Brain microvascular endothelial cell (primary cell): ENCODE results near the gene PIP4K2A.
A peak's percentile ranks its signal among the peaks of the same experiment; 100 is the strongest.

Experiments
- DNase-seq: peaks from one replicate; pipeline ENCODE4 v3.0.0-alpha.2; 2020
- H3K27ac ChIP-seq: fragments of 250-450 bp; sonication (Bioruptor Pico); 2 replicates; pipeline ENCODE4 v1.5.1; 2020; ENCODE audit warnings: mild to moderate bottlenecking, moderate library complexity
- H3K27me3 ChIP-seq: fragments of 250-450 bp; sonication (Bioruptor Pico); replicated peaks from 2 replicates; pipeline ENCODE4 v1.5.1; 2020; ENCODE audit warnings: mild to moderate bottlenecking
- H3K36me3 ChIP-seq: fragments of 250-450 bp; sonication (Bioruptor Pico); replicated peaks from 2 replicates; pipeline ENCODE4 v1.5.1; 2020; ENCODE audit warnings: mild to moderate bottlenecking
- H3K4me3 ChIP-seq: 2 replicates; pipeline ENCODE4 v1.5.1; 2011; ENCODE audit warnings: low read depth, mild to moderate bottlenecking, control low read depth, low read length, moderate library complexity
- CTCF ChIP-seq: IDR thresholded peaks from 2 replicates; pipeline ENCODE4 v1.5.1; 2011; ENCODE audit warnings: low read depth, mild to moderate bottlenecking, moderate library complexity, low read length, control low read depth, inconsistent platforms; ENCODE audit errors: missing control alignments
- in situ Hi-C: cut with HindIII; loops from 2 replicates; pipeline ENCODE4 v1.10.0; 2017; ENCODE audit warnings: low sequenced_read_pairs, low pct_ligation_motif_present

PIP4K2A gene

DNA sequence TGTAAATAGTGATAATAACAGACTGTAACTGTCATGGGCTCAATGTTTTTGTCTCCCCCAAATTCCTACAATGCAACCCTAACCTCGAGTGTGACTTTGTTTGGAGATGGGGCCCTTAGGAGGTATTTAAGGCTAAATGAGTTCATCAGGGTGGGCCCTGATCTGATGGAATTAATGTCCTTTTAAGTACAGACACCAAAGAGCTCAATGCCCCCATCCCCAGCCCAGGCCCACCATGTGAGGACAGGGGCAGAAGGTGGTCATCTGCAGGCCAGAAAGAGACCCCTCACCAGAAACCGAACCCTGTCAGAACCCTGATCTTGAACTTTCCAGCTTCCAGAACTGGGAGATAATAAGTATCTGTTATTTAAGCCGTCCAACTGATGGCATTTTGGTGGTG, 83.2 kb downstream of the PIP4K2A start:
- TF ChIP-seq CTCF = no peak
- Histone ChIP-seq H3K4me3 (no peak overlapping the region), H3K27ac (peak overlapping the region; percentile 57), H3K36me3 (no peaks in the 10 kb centered on the region), H3K27me3 (no peaks in the 10 kb centered on the region)
- no peak for DNase-seq
- in situ Hi-C loops = no loop called here

- Histone ChIP-seq H3K27me3 (no peaks in the 10 kb centered on the region), H3K27ac (peak overlapping the region; percentile 57), H3K36me3 (no peaks in the 10 kb centered on the region), H3K4me3 (no peak overlapping the region)
- peak; percentile 26 for DNase-seq
- TF ChIP-seq CTCF = no peak
- in situ Hi-C loops = no loop called here
These were observed 83.9 kb downstream of the PIP4K2A start for GRCh38 chr10:22630234-22631174.

- Histone ChIP-seq H3K4me3 (no peak overlapping the region), H3K27ac (no peak overlapping the region), H3K36me3 (no peaks in the 10 kb centered on the region), H3K27me3 (no peaks in the 10 kb centered on the region)
- no peak for TF ChIP-seq CTCF
- in situ Hi-C loops = no loop called here
- DNase-seq = no peak
These were observed 84.5 kb downstream of the PIP4K2A start for GRCh38 chr10:22629852-22630233.

- no peak for DNase-seq
- no peaks in the 10 kb centered on the region for H3K36me3 ChIP-seq
- in situ Hi-C loops = no loop called here
- H3K4me3 ChIP-seq = no peak overlapping the region
- no peak for TF ChIP-seq CTCF
- no peak overlapping the region for H3K27ac ChIP-seq
- no peaks in the 10 kb centered on the region for H3K27me3 ChIP-seq
These were observed 85.3 kb downstream of the PIP4K2A start for GRCh38 chr10:22629126-22629525.

GRCh38 chr10:22628309-22628708, 86.1 kb downstream of the PIP4K2A start:
- H3K36me3 ChIP-seq = no peaks in the 10 kb centered on the region
- H3K27me3 ChIP-seq = no peaks in the 10 kb centered on the region
- no peak for TF ChIP-seq CTCF
- no peak overlapping the region for H3K4me3 ChIP-seq
- no peak for DNase-seq
- no peak overlapping the region for H3K27ac ChIP-seq
- in situ Hi-C loops = no loop called here
